Measurements from ENCODE around the gene TUFT1. TPM values are rescaled to one million over a fixed set of nuclear protein-coding genes. Genes with fewer than 3 reads are reported as not detected.

Gene TUFT1
- total and polyA plus RNA-seq, 2 of the 4 experiments (the other 2 are of a cell fraction): 21.2 to 30.3 TPM

DNA sequence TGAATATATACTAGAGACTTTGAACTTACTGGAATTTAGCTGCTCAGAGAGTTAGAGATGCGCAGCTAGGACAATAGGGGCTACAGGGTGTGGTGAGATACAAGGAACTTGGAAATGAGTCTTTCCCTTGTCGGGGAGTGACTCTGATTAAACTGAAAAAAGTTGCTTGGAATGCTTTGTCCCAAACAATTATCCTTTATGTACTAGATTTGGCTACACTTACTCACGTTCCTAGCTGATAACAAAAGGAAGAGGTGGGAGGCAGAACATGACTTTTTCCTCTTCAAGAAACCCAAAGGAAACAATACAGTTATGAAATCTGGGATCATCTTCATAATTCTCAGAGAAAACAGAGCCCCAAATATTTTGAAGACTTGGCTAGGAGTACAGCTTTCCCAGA is 35.9 kb upstream of the TUFT1 start:
- TF ChIP-seq RCOR1 (IDR thresholded peaks at IDR 0.05; ENCODE audit: insufficient replicate concordance, low read length) (no peak), BHLHE40 (IDR thresholded peaks at IDR 0.05; ENCODE audit: low read depth, low read length) (peak; percentile 84), MAZ (IDR thresholded peaks at IDR 0.05; ENCODE audit: borderline replicate concordance, low read depth, low read length) (no peak), CHD1 (IDR thresholded peaks at IDR 0.05; ENCODE audit: low read depth, low read length) (no peak)
- TF ChIP-seq, protein P1, sequence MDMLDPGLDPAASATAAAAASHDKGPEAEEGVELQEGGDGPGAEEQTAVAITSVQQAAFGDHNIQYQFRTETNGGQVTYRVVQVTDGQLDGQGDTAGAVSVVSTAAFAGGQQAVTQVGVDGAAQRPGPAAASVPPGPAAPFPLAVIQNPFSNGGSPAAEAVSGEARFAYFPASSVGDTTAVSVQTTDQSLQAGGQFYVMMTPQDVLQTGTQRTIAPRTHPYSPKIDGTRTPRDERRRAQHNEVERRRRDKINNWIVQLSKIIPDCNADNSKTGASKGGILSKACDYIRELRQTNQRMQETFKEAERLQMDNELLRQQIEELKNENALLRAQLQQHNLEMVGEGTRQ (IDR thresholded peaks at IDR 0.05; ENCODE audit: low read depth, low read length): no peak
- Histone ChIP-seq H2AK9ac (replicated peaks; ENCODE audit: low read depth, low read length, poor library complexity) (no peak overlapping the region), H3K23ac (ENCODE audit: low read depth, low read length) (no peak overlapping the region), H3K4me3 (ENCODE audit: insufficient read depth, low read depth, low read length) (no peak overlapping the region), H4K5ac (ENCODE audit: low read depth, low read length) (no peak overlapping the region), H3K9me1 (ENCODE audit: insufficient read depth, low read length) (no peaks in the 10 kb centered on the region; the same call in 1 of the 2 replicates), H2BK120ac (ENCODE audit: low read depth, low read length) (no peak overlapping the region), H2AK5ac (ENCODE audit: low read depth, low read length) (no peak overlapping the region), H3K56ac (ENCODE audit: extremely low read depth, insufficient read depth, low read length) (no peak overlapping the region), H3K4me2 (ENCODE audit: low read depth, low read length) (no peak overlapping the region), H3K36me3 (ENCODE audit: control insufficient read depth, insufficient read depth, low read length) (no peaks in the 10 kb centered on the region), H3K18ac (ENCODE audit: low read depth, low read length) (no peak overlapping the region), H2AFZ (replicated peaks; ENCODE audit: low read length, poor library complexity) (no peak overlapping the region), H3K9ac (ENCODE audit: low read depth, low read length) (no peak overlapping the region), H3K4me1 (ENCODE audit: control insufficient read depth, insufficient read depth, low read length) (peaks cover 1% of the 10 kb centered on the region; the same call in 1 of the 2 replicates), H3K27ac (ENCODE audit: insufficient read depth, low read length) (no peak overlapping the region), H3K27me3 (ENCODE audit: control insufficient read depth, insufficient read depth, low read length) (peaks cover 17% of the 10 kb centered on the region; the same call in 1 of the 2 replicates), H3K4ac (ENCODE audit: low read depth, low read length) (no peak overlapping the region), H2BK15ac (ENCODE audit: low read depth, low read length) (no peak overlapping the region), H2BK5ac (ENCODE audit: low read depth, low read length, poor library complexity, severe bottlenecking) (no peak overlapping the region), H3K79me1 (ENCODE audit: low read depth in 1 of 2, low read length in 2 of 2) (no peaks in the 10 kb centered on the region), H3K14ac (replicated peaks; ENCODE audit: low read depth, low read length) (no peak overlapping the region), H3K9me3 (ENCODE audit: control insufficient read depth, insufficient read depth, low read length) (no peaks in the 10 kb centered on the region), H4K8ac (ENCODE audit: low read depth in 2 of 2, low read length in 2 of 2) (no peak overlapping the region), H2BK20ac (ENCODE audit: low read depth, low read length) (no peak overlapping the region), H4K91ac (ENCODE audit: insufficient read depth, low read depth, low read length) (no peak overlapping the region), H4K20me1 (ENCODE audit: insufficient read depth, low read length) (no peaks in the 10 kb centered on the region)
- no TSS peak for BruUV-seq (replicated peaks)
- no peak for ATAC-seq (ENCODE audit: low read depth)
- no peak for DNase-seq
- WGBS, 2 experiments (ENCODE audit: extremely low coverage in 2 of 2, insufficient read length in 1 of 2): no CpG with 5 or more reads among the region's 3 CpGs
- dilution Hi-C loops (cut with HindIII; ENCODE audit: low sequenced_read_pairs, unreplicated experiment): no loop called here
- ChIA-PET POLR2A (ENCODE audit: unreplicated experiment) (no interaction called here), CTCF (no interaction called here)
- intact Hi-C loops (cut with micrococcal nuclease): no loop called here
- in situ Hi-C loops (cut with MboI; ENCODE audit: low sequenced_read_pairs): no loop called here
